Activated naive CD8-positive, alpha-beta T cell treated with anti-CD3 and anti-CD28 coated beads, Interleukin-2, amount 10 ng/mL, durations not matched to agents 7 days and 5 days (primary cell): ENCODE data around the gene C16orf78. TPM values are rescaled to one million over a fixed set of nuclear protein-coding genes. Genes with fewer than 3 reads are reported as not detected.

Experiments
- ATAC-seq: fragments of 150-1000 bp; cut with Tn5 transposase; one replicate; pipeline ENCODE4 v1.10.0; 2021; ENCODE audit warnings: low read depth, moderate library complexity
- POLR2A ChIA-PET: fragments of 350-600 bp; sonication (Branson Sonifier 250); formaldehyde crosslinking; loops from one replicate; lab custom pipeline; 2021; ENCODE audit warnings: antibody characterized with exemption; lab: Charles Lee
- DNase-seq: peaks from one replicate; pipeline ENCODE4 v3.0.0; 2021
- H3K27ac Mint-ChIP-seq: one replicate; pipeline ENCODE4 v1.8.0; 2022; ENCODE audit warnings: mild to moderate bottlenecking, mixed read lengths
- H3K27me3 Mint-ChIP-seq: one replicate; pipeline ENCODE4 v1.8.0; 2022; ENCODE audit warnings: mild to moderate bottlenecking, moderate library complexity, mixed read lengths
- H3K36me3 Mint-ChIP-seq: one replicate; pipeline ENCODE4 v1.8.0; 2021; ENCODE audit warnings: mild to moderate bottlenecking, mixed read lengths
- H3K4me1 Mint-ChIP-seq: one replicate; pipeline ENCODE4 v1.8.0; 2021; ENCODE audit warnings: mixed read lengths
- H3K4me3 Mint-ChIP-seq: one replicate; pipeline ENCODE4 v1.8.0; 2022; ENCODE audit warnings: mild to moderate bottlenecking, moderate library complexity, mixed read lengths
- H3K9me3 Mint-ChIP-seq: one replicate; pipeline ENCODE4 v1.8.0; 2021; ENCODE audit warnings: mixed read lengths
- total RNA-seq, 2 experiments: library from RNA; stranded (reverse); gene quantifications; one replicate each; pipeline ENCODE4 v1.2.3, GENCODE V29; 2021

Gene C16orf78
- total RNA-seq, 2 experiments from 2014 or later, result not detected

- H3K36me3 Mint-ChIP-seq, result no peaks in the 10 kb centered on the region
- no peak overlapping the region for H3K27ac Mint-ChIP-seq
- POLR2A ChIA-PET, result no interaction called here
- no peaks in the 10 kb centered on the region for H3K27me3 Mint-ChIP-seq
- ATAC-seq (no peak), DNase-seq (no peak)
- no peaks in the 10 kb centered on the region for H3K9me3 Mint-ChIP-seq
- no peak overlapping the region for H3K4me3 Mint-ChIP-seq
- H3K4me1 Mint-ChIP-seq, result peaks cover 3% of the 10 kb centered on the region
Measured at GRCh38 chr16:49434733-49435132, 61.1 kb downstream of the C16orf78 start.

GRCh38 chr16:49436181-49436580 is 62.6 kb downstream of the C16orf78 start:
- POLR2A ChIA-PET, result no interaction called here
- no peak overlapping the region for H3K27ac Mint-ChIP-seq

GRCh38 chr16:49437344-49437743 is 63.7 kb downstream of the C16orf78 start:
- POLR2A ChIA-PET, result no interaction called here
- H3K9me3 Mint-ChIP-seq, result no peaks in the 10 kb centered on the region
- no peaks in the 10 kb centered on the region for H3K27me3 Mint-ChIP-seq
- H3K36me3 Mint-ChIP-seq, result no peaks in the 10 kb centered on the region
- H3K4me3 Mint-ChIP-seq, result no peak overlapping the region
- ATAC-seq, result no peak
- peak overlapping the region; percentile 6 for H3K27ac Mint-ChIP-seq
- H3K4me1 Mint-ChIP-seq, result peaks cover 17% of the 10 kb centered on the region
- DNase-seq, result no peak

More at GRCh38 chr16:49436181-49436580, 62.6 kb downstream of the C16orf78 start:
- Mint-ChIP-seq H3K9me3 (no peaks in the 10 kb centered on the region), H3K4me1 (peaks cover 9% of the 10 kb centered on the region), H3K36me3 (no peaks in the 10 kb centered on the region), H3K27me3 (no peaks in the 10 kb centered on the region), H3K4me3 (no peak overlapping the region)
- ATAC-seq, result no peak
- no peak for DNase-seq

- DNase-seq, result peak; percentile 6
- Mint-ChIP-seq H3K4me1 (peaks cover 23% of the 10 kb centered on the region), H3K9me3 (no peaks in the 10 kb centered on the region), H3K36me3 (no peaks in the 10 kb centered on the region), H3K27ac (no peak overlapping the region), H3K4me3 (no peak overlapping the region), H3K27me3 (no peaks in the 10 kb centered on the region)
- ATAC-seq, result no peak
- POLR2A ChIA-PET, result no interaction called here
Measured at GRCh38 chr16:49439050-49439449, 65.4 kb downstream of the C16orf78 start.

GRCh38 chr16:49439676-49440075 is 66.1 kb downstream of the C16orf78 start:
- no peak for ATAC-seq
- Mint-ChIP-seq H3K9me3 (no peaks in the 10 kb centered on the region), H3K27me3 (no peaks in the 10 kb centered on the region), H3K4me1 (peaks cover 23% of the 10 kb centered on the region), H3K4me3 (no peak overlapping the region), H3K27ac (no peak overlapping the region), H3K36me3 (no peaks in the 10 kb centered on the region)
- no peak for DNase-seq
- POLR2A ChIA-PET, result no interaction called here

GRCh38 chr16:49440156-49441065 is 66.8 kb downstream of the C16orf78 start:
- DNase-seq (no peak), ATAC-seq (no peak)
- H3K27me3 Mint-ChIP-seq, result no peaks in the 10 kb centered on the region
- H3K9me3 Mint-ChIP-seq, result no peaks in the 10 kb centered on the region
- POLR2A ChIA-PET, result interaction anchor here (0.8 kb wide), 1 partner anchor 23 kb away, joined by 3 read pairs; no protein-coding TSS in a partner anchor
- H3K36me3 Mint-ChIP-seq, result no peaks in the 10 kb centered on the region
- H3K27ac Mint-ChIP-seq, result peak overlapping the region; percentile 60
- H3K4me1 Mint-ChIP-seq, result peaks cover 23% of the 10 kb centered on the region
- H3K4me3 Mint-ChIP-seq, result no peak overlapping the region

- ATAC-seq, result peak; percentile 100
Measured at GRCh38 chr16:49441366-49441780, 67.8 kb downstream of the C16orf78 start.

GRCh38 chr16:49442805-49443204 is 69.2 kb downstream of the C16orf78 start:
- Mint-ChIP-seq H3K4me1 (peaks cover 23% of the 10 kb centered on the region), H3K4me3 (peak overlapping the region; percentile 15), H3K27me3 (peaks cover 7% of the 10 kb centered on the region), H3K36me3 (no peaks in the 10 kb centered on the region), H3K9me3 (no peaks in the 10 kb centered on the region), H3K27ac (peak overlapping the region; percentile 76)
- ATAC-seq (no peak), DNase-seq (peak; percentile 24)
- POLR2A ChIA-PET, result interaction anchor here (1.6 kb wide), 1 partner anchor 21 kb away, joined by 7 read pairs; no protein-coding TSS in a partner anchor

More at GRCh38 chr16:49441366-49441780, 67.8 kb downstream of the C16orf78 start:
- POLR2A ChIA-PET, result interaction anchor here (1.6 kb wide), 1 partner anchor 22 kb away, joined by 7 read pairs; no protein-coding TSS in a partner anchor
- Mint-ChIP-seq H3K36me3 (no peaks in the 10 kb centered on the region), H3K4me1 (peaks cover 23% of the 10 kb centered on the region), H3K27me3 (no peaks in the 10 kb centered on the region), H3K4me3 (peak overlapping the region; percentile 61), H3K27ac (peak overlapping the region; percentile 82), H3K9me3 (no peaks in the 10 kb centered on the region)
- DNase-seq, result peak; percentile 77

GRCh38 chr16:49443576-49443975 is 70.0 kb downstream of the C16orf78 start:
- H3K4me1 Mint-ChIP-seq, result peaks cover 23% of the 10 kb centered on the region
- peaks cover 7% of the 10 kb centered on the region for H3K27me3 Mint-ChIP-seq
- H3K9me3 Mint-ChIP-seq, result no peaks in the 10 kb centered on the region
- no peak overlapping the region for H3K4me3 Mint-ChIP-seq
- DNase-seq, result peak; percentile 13
- ATAC-seq, result no peak
- POLR2A ChIA-PET, result interaction anchor here (0.8 kb wide), 1 partner anchor 19 kb away, joined by 3 read pairs; no protein-coding TSS in a partner anchor
- H3K36me3 Mint-ChIP-seq, result no peaks in the 10 kb centered on the region
- H3K27ac Mint-ChIP-seq, result no peak overlapping the region

- Mint-ChIP-seq H3K9me3 (no peaks in the 10 kb centered on the region), H3K4me3 (no peak overlapping the region), H3K27ac (no peak overlapping the region), H3K27me3 (peaks cover 13% of the 10 kb centered on the region), H3K4me1 (peaks cover 11% of the 10 kb centered on the region), H3K36me3 (no peaks in the 10 kb centered on the region)
- DNase-seq, result no peak
- POLR2A ChIA-PET, result no interaction called here
- no peak for ATAC-seq
Measured at GRCh38 chr16:49446805-49447204, 73.2 kb downstream of the C16orf78 start.

Other genes with a start within 250 kb of the C16orf78 start
- gene CBLN1, start 92.0 kb upstream of the C16orf78 start, total RNA-seq, result not detected